GM12865 (cell line): ENCODE measurements around the gene HHIP.

Experiments used
- DNase-seq: peaks from one replicate; pipeline ENCODE4 v3.0.0; 2010; ENCODE audit warnings: low read depth
- H3K4me3 ChIP-seq: 2 replicates; pipeline ENCODE4 v1.5.1; 2011; ENCODE audit warnings: mild to moderate bottlenecking, low read depth, low read length, control low read depth
- CTCF ChIP-seq: IDR thresholded peaks from 2 replicates; pipeline ENCODE4 v1.5.1; 2011; ENCODE audit warnings: low read length, control low read depth, low read depth, inconsistent platforms; ENCODE audit not compliant: insufficient read depth; ENCODE audit errors: missing control alignments

HHIP gene

GRCh38 chr4:144666539-144667175 lies 20.7 kb downstream of the HHIP start:
- no peak for DNase-seq
- no peak for TF ChIP-seq CTCF
- no peak overlapping the region for H3K4me3 ChIP-seq

DNA sequence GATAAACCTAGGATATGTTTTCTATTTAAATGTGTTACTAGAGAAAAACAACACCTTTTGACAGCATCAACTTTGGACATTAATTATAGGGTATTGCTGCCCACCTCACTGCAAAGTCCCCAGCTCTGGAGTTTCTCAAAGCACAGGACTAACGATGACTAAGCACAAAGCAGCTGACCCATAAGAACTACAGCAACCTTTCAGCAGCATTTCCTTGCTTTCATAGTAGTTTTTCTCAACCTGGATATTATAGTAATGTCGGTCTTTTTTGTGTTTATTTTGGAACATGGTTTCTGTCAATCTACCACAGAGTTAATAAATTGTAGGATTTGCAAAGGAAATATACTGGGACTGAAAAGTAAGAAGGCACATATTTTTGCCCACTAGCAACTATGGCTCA lies 21.5 kb downstream of the HHIP start:
- H3K4me3 ChIP-seq, result no peak overlapping the region
- TF ChIP-seq CTCF, result no peak
- DNase-seq, result no peak

DNA sequence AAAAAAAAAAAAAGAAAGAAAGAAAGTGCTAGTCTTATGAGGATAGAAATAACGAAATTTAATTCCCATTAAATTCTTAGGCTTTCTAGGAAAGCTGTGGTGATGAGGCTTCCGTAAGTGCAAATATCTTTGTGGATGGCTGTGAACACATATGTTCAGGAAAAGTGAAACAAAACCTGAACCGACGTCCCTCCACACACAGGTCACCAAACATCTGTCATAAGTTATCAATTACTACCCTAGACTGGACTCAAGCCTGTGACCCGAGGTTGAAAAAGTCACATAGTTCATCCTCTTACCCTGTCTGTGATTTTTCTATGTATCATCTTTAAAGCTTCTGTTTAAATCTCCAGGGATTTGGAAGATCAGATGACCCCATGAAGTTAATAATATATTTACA lies 24.8 kb downstream of the HHIP start:
- no peak overlapping the region for H3K4me3 ChIP-seq
- no peak for DNase-seq
- no peak for TF ChIP-seq CTCF

DNA sequence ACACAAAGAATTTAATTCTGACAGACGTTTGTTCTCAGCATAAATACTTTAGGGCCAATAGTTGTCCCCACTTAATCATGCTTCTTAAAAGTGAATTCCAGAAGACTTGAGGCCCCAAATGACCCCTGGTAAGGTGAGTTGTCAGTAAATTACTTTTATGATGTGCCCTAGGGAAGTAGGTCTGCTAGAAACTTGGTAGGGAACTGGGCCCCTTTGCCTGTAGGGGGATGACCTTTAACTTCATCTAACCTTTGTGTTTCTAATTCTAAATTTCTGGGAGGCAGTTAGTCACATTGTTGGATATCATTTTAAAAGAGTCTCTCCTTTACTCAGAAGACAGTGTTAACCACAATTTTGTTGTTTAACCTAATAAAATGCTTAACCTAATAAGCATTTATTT lies 28.8 kb downstream of the HHIP start:
- TF ChIP-seq CTCF, result no peak
- no peak for DNase-seq
- no peak overlapping the region for H3K4me3 ChIP-seq

DNA sequence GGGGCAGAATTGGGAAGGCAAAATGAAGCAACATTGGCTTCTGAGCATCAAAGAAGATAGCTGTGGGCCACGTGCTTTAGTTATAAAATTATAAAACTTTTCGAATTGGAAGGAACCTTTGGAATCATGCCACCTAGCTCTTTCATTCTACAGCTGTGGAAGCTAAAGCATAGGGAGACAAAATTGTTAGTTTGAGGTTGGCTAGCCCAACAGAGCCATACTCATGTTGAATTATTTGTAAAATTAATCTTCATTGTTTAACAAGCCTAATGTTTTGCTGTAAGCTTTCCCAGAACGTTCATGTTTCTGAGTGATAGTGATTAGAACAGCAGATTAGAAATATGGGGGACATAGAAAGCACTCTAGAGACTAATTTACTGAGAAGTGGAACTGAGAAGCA lies 35.9 kb downstream of the HHIP start:
- TF ChIP-seq CTCF, result no peak
- H3K4me3 ChIP-seq, result no peak overlapping the region
- DNase-seq, result no peak

GRCh38 chr4:144683516-144683915 lies 37.6 kb downstream of the HHIP start:
- H3K4me3 ChIP-seq, result no peak overlapping the region
- no peak for DNase-seq
- no peak for TF ChIP-seq CTCF

DNA sequence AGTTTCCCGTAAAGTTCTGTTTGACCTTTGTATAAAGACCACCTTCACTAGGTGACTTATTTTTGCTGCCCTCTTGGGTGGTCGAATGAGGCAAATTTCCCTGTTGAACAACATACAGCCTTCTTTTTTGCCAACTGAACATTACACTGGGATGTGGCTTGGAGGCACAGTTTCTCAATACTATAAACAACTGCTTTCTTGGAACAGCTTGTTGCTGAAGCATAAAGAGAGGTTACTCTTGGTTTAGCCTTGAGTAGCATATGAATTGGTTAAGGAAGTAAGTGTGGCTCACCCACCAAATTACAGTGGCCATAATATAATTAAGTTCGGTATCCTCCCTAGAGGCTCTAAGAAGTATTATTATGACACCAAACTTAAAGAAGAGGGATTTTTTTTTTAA lies 40.0 kb downstream of the HHIP start:
- no peak for DNase-seq
- H3K4me3 ChIP-seq, result no peak overlapping the region
- TF ChIP-seq CTCF, result no peak
